BLaER1 treated with 17β-estradiol and CSF1 and Interleukin-3, amounts not matched to agents 10 nM and 100 nM (cell line): ENCODE measurements around the gene ANKRD31.

ENCODE experiments used
- H3K27ac ChIP-seq, 11 experiments: shearing (Covaris generic); formaldehyde crosslinking; 2 replicates each; pipeline ENCODE4 v1.8.1; 2022
- H3K27me3 ChIP-seq, 11 experiments: shearing (Covaris generic); formaldehyde crosslinking; 2 replicates each; pipeline ENCODE4 v1.8.1; 2022
- H3K36me3 ChIP-seq, 11 experiments: shearing (Covaris generic); formaldehyde crosslinking; 2 replicates each; pipeline ENCODE4 v1.8.1; 2022
- H3K4me1 ChIP-seq, 10 experiments: shearing (Covaris generic); formaldehyde crosslinking; 2 replicates each; pipeline ENCODE4 v1.8.1; 2022
- H3K4me2 ChIP-seq, 11 experiments: shearing (Covaris generic); formaldehyde crosslinking; 2 replicates each; pipeline ENCODE4 v1.8.1; 2022
- H3K4me3 ChIP-seq, 10 experiments: shearing (Covaris generic); formaldehyde crosslinking; 2 replicates each; pipeline ENCODE4 v1.8.1; 2022
- H3K9ac ChIP-seq, 11 experiments: shearing (Covaris generic); formaldehyde crosslinking; 2 replicates each; pipeline ENCODE4 v1.8.1; 2022
- H3K9me3 ChIP-seq, 11 experiments: shearing (Covaris generic); formaldehyde crosslinking; replicated peaks in 1 of 11; 2 replicates each; pipeline ENCODE4 v1.8.1; 2022
- H4K20me1 ChIP-seq, 11 experiments: shearing (Covaris generic); formaldehyde crosslinking; 2 replicates each; pipeline ENCODE4 v1.8.1; 2022
- Cebpa-rat ChIP-seq, 11 experiments: shearing (Covaris generic); IDR thresholded peaks; 2 replicates each; pipeline ENCODE4 v1.8.1; 2022

Gene ANKRD31

GRCh38 chr5:75045071-75045470 lies 191.6 kb downstream of the ANKRD31 start:
- Histone ChIP-seq H3K4me2 (no peak overlapping the region), H3K4me3 (no peak overlapping the region), H3K9ac (no peak overlapping the region), H3K36me3 (no peaks in the 10 kb centered on the region), H3K9me3 (no peaks in the 10 kb centered on the region), H3K27ac (no peak overlapping the region), H3K27me3 (peaks cover 0 to under 1% (median 0%) of the 10 kb centered on the region in 11 experiments; a peak in 1 of 22 replicates), H4K20me1 (no peaks in the 10 kb centered on the region), H3K4me1 (peaks cover 0 to 11% (median 3%) of the 10 kb centered on the region in 10 experiments; a peak in 7 of 20 replicates)
- no peak for TF ChIP-seq Cebpa-rat (IDR thresholded peaks at IDR 0.05)

- Histone ChIP-seq H3K4me1 (peaks cover 0 to 11% (median 3%) of the 10 kb centered on the region in 10 experiments; a peak in 7 of 20 replicates), H3K27me3 (no peaks in the 10 kb centered on the region), H4K20me1 (no peaks in the 10 kb centered on the region), H3K27ac (no peak overlapping the region), H3K9ac (no peak overlapping the region), H3K4me2 (peak overlapping the region in 6 of 11 experiments; percentile 13 to 44 (median 28); a peak in 9 of 22 replicates), H3K9me3 (no peaks in the 10 kb centered on the region), H3K4me3 (no peak overlapping the region), H3K36me3 (no peaks in the 10 kb centered on the region)
- no peak for TF ChIP-seq Cebpa-rat (IDR thresholded peaks at IDR 0.05)
These were observed 192.3 kb downstream of the ANKRD31 start for GRCh38 chr5:75044406-75044805.

- H3K27me3 ChIP-seq = no peaks in the 10 kb centered on the region
- peaks cover 0 to 11% (median 3%) of the 10 kb centered on the region in 10 experiments; a peak in 7 of 20 replicates for H3K4me1 ChIP-seq
- peak overlapping the region in 4 of 11 experiments; percentile 17 to 42 (median 31); a peak in 9 of 22 replicates for H3K4me2 ChIP-seq
- no peaks in the 10 kb centered on the region for H3K36me3 ChIP-seq
- H3K9me3 ChIP-seq = no peaks in the 10 kb centered on the region
- no peak overlapping the region for H3K27ac ChIP-seq
- TF ChIP-seq Cebpa-rat (IDR thresholded peaks at IDR 0.05) = no peak
- H4K20me1 ChIP-seq = no peaks in the 10 kb centered on the region
- H3K4me3 ChIP-seq = no peak overlapping the region
- no peak overlapping the region for H3K9ac ChIP-seq
These were observed 192.9 kb downstream of the ANKRD31 start for GRCh38 chr5:75043633-75044264.

- Histone ChIP-seq H3K9me3 (no peaks in the 10 kb centered on the region), H3K36me3 (no peaks in the 10 kb centered on the region), H3K9ac (no peak overlapping the region), H3K27ac (no peak overlapping the region), H4K20me1 (no peaks in the 10 kb centered on the region), H3K4me3 (no peak overlapping the region), H3K27me3 (no peaks in the 10 kb centered on the region), H3K4me2 (no peak overlapping the region), H3K4me1 (peaks cover 0 to 11% (median 3%) of the 10 kb centered on the region in 10 experiments; a peak in 7 of 20 replicates)
- no peak for TF ChIP-seq Cebpa-rat (IDR thresholded peaks at IDR 0.05)
These were observed 194.2 kb downstream of the ANKRD31 start for GRCh38 chr5:75042522-75042921.

GRCh38 chr5:75040973-75041372 lies 195.7 kb downstream of the ANKRD31 start:
- Histone ChIP-seq H3K4me1 (peaks cover 0 to 11% (median 3%) of the 10 kb centered on the region in 10 experiments; a peak in 7 of 20 replicates), H3K36me3 (no peaks in the 10 kb centered on the region), H3K27me3 (no peaks in the 10 kb centered on the region), H3K4me3 (no peak overlapping the region), H3K9me3 (no peaks in the 10 kb centered on the region), H3K9ac (no peak overlapping the region), H4K20me1 (no peaks in the 10 kb centered on the region), H3K27ac (no peak overlapping the region), H3K4me2 (no peak overlapping the region)
- no peak for TF ChIP-seq Cebpa-rat (IDR thresholded peaks at IDR 0.05)

GRCh38 chr5:75037106-75037505 lies 199.6 kb downstream of the ANKRD31 start:
- Histone ChIP-seq H4K20me1 (no peaks in the 10 kb centered on the region), H3K36me3 (no peaks in the 10 kb centered on the region), H3K4me2 (no peak overlapping the region), H3K27me3 (no peaks in the 10 kb centered on the region), H3K27ac (no peak overlapping the region), H3K4me1 (peaks cover 0 to 7% (median 5%) of the 10 kb centered on the region in 10 experiments; a peak in 12 of 20 replicates), H3K4me3 (no peak overlapping the region), H3K9ac (no peak overlapping the region), H3K9me3 (no peaks in the 10 kb centered on the region)
- TF ChIP-seq Cebpa-rat (IDR thresholded peaks at IDR 0.05) = no peak

- Histone ChIP-seq H3K36me3 (no peaks in the 10 kb centered on the region), H3K4me3 (no peak overlapping the region), H3K4me2 (peak overlapping the region in 6 of 11 experiments; percentile 13 to 49 (median 24); a peak in 5 of 22 replicates), H3K9ac (no peak overlapping the region), H3K27me3 (no peaks in the 10 kb centered on the region), H3K4me1 (peaks cover 0 to 7% (median 5%) of the 10 kb centered on the region in 10 experiments; a peak in 12 of 20 replicates), H3K27ac (no peak overlapping the region), H3K9me3 (no peaks in the 10 kb centered on the region), H4K20me1 (no peaks in the 10 kb centered on the region)
- TF ChIP-seq Cebpa-rat (IDR thresholded peaks at IDR 0.05) = no peak
These were observed 202.4 kb downstream of the ANKRD31 start for GRCh38 chr5:75034137-75034739.

GRCh38 chr5:75031366-75031765 lies 205.3 kb downstream of the ANKRD31 start:
- H3K4me1 ChIP-seq = peaks cover 0 to 7% (median 5%) of the 10 kb centered on the region in 10 experiments; a peak in 11 of 20 replicates
- no peaks in the 10 kb centered on the region for H3K27me3 ChIP-seq
- no peak overlapping the region for H3K4me2 ChIP-seq
- no peaks in the 10 kb centered on the region for H3K36me3 ChIP-seq
- H3K9me3 ChIP-seq = no peaks in the 10 kb centered on the region
- no peak overlapping the region for H3K4me3 ChIP-seq
- H3K9ac ChIP-seq = no peak overlapping the region
- H3K27ac ChIP-seq = no peak overlapping the region
- no peak for TF ChIP-seq Cebpa-rat (IDR thresholded peaks at IDR 0.05)
- H4K20me1 ChIP-seq = no peaks in the 10 kb centered on the region

GRCh38 chr5:75028090-75028489 lies 208.6 kb downstream of the ANKRD31 start:
- H3K27ac ChIP-seq = no peak overlapping the region
- no peak overlapping the region for H3K4me3 ChIP-seq
- no peak overlapping the region for H3K9ac ChIP-seq
- no peaks in the 10 kb centered on the region for H3K9me3 ChIP-seq
- H3K27me3 ChIP-seq = no peaks in the 10 kb centered on the region
- H3K36me3 ChIP-seq = no peaks in the 10 kb centered on the region
- H3K4me2 ChIP-seq = no peak overlapping the region
- TF ChIP-seq Cebpa-rat (IDR thresholded peaks at IDR 0.05) = no peak
- H3K4me1 ChIP-seq = no peaks in the 10 kb centered on the region
- H4K20me1 ChIP-seq = no peaks in the 10 kb centered on the region
